Stimulated activated CD4-positive, alpha-beta T cell treated with anti-CD3 and anti-CD28 coated beads, Interleukin-12 subunit alpha, Interleukin-12 subunit beta, amount 100 ng/mL, for 48 hours (primary cell): ENCODE measurements around the gene NAA20.

Source experiments
- DNase-seq, 3 donors: peaks; one replicate each; pipeline ENCODE4 v3.0.0-alpha.2; 2020; ENCODE audit warnings: low read depth in 2 of 3, low spot score in 1 of 3

The NAA20 gene

DNA sequence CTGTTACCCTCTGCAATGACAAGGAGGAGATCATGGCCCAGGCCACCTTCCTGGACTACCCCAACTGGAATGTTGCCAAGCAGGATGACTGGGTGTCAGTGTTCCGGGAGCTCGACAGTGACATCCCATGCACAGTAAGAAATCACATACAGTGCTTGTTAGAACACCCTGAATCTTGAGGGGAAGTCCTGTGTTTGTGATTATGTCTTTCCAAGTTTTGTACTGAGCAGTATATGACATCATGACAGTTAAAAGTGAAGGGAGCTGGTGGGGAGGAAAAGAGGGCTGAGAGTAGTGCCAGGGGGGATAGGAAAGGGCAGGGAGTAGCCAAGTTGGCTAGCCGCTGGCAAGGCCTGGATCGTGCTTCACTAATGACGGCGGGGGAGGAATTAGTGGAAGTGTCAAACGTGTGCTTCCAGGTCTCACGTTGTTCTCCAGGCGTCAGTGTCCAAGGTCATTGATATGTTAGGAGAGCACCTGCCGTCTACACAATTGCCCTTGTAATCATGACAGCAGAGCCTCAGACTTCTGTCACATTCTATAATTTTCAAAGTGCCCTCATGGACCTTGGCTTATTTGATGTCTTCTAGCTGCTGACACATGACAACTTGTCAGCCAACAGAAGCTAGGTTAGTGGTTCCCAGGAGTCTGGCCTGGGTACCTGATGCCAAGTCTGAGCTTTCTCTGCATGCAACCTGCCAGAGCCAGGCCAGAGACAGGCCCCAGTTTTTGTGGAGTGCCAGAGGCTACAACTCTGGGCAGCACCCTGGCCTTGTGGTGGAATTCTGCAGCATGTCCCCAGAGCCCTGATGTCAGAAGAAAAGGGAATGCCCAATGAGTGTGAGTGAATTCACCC, 53.9 kb downstream of the NAA20 start:
- no peak for DNase-seq

DNA sequence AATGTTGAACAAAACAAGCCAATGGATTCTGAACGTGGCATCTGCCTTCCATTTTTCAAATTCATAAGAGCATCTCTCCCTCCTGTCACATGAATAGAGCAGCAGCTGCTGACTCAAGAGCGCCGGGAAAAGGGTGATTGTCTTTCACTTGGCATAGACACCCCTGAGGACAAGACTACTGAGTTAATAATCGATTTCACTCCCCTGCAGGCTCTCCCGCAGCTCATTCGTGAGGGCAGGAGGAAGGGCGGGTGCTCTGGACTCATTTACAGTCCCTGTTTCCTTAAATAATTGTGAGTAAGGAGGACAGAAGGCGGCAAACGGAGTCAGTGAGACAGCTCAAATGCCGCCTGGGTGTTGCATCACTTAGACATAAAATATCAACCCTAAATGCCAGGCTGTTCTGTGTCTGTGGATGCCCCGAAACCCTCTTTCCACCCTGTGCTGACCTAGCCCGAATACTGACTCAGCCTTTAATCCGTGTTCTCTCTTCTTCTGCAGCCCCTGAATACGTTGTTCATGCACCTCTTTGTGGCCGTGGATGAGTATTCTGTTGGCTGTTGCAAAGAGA, 56.7 kb downstream of the NAA20 start:
- DNase-seq, result no peak

DNA sequence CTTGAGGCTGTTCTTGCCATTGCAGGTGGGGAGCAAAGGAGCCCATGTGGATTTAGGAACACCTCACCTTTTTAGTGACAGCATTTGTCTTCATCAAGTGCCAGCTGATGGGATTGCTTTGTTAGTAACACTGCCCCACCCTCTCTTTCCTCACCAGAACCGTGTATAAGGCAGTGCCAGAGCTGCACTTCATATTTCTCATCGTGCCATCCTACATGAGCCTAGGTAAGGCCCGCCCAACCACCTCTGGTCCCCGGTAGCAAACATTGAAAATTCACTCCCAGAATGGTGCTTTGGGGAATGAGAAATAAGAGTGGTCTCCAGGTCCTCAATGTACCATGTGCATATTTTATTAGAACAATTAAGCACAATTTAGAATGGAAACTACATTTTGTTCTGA, 57.9 kb downstream of the NAA20 start:
- DNase-seq, result no peak

DNA sequence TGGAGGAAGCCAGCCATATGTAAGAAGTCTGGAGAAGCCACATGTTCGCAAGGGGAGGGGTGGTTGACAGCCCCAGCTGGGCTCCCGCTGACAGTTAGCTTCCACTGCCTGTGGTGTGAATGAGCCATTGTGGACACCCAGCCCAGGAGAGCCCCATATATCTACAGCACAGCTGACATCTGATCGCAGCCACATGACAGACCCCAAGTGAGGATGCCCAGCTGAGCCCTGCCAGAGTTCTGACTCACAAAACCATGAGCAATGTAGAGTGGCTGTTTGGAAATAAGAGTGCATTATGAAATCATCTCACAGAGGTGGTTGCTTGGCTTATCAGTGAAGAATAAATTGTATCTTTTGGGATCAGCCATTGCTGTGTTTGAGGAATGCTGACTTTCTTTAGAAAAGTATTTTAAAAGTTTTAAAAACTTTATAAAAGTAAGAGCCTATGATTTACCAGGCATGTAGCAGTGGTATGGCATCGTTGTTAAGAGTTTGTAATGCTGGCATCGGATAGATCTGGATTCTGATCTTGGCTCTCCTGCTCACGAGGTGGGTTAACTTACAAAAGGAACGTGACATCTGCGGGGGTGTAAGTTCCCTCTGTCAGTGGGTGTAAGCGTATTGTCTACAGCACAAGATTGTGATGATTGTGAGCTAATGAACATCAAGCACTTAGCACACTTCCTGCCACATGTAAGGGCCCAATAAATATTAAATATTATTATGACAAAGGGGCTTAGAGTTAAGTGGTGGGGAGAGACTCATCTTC, 59.3 kb downstream of the NAA20 start:
- no peak for DNase-seq

DNA sequence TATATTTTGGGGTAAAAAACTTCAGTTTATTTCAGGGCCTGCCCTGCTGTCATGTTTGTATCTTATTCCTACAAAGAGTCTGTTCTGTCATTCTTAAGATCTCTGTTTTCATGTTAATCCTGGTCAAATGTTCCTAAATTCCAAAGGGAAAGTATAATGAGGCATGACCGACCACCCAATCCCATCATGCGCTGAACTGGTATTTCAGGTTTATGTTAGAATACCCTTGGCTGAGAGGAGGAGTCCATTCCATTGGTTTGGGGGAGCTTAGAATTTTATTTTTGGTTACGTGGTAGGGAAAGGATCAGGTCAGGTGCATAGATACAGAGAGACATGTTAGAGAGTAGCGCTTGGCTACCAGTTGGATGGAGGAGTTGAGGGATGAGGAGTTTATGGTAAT, 60.9 kb downstream of the NAA20 start:
- no peak for DNase-seq

DNA sequence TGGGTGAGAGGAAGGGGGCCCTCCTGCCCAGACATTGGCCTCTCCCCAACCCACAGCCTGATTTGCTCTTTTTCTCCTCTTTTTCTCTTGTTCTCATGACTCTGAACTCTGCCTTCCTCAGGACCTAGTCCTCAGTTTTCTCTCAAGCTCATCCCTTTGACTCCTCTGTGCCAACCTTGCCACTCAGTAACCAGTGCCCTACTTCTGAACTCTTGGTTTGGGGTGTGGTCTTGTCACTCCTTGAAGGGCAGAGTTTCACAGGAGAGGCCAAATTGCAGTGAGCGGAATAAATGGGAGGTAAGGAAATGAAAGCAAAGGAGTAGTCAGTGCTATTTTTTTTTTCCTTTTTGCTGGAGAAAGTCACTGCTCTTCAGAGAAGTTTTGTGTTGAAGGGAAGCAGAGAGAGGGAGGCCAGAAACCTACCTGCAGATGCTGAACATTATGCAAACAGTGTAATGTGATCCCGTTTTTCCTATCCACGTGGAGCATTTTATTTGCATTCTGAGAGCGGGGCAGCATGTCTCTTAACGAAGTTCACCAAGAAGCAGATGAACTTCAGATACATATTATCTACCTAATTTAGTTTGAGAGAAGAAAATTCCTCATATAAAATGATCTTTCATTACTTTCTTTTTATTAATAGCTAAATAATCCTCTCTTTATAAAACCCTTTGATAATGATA, 62.1 kb downstream of the NAA20 start:
- no peak for DNase-seq
